Right atrium auricular region (tissue), 2 donors: ENCODE data around the gene JAG2. TPM values are rescaled to one million over a fixed set of nuclear protein-coding genes. Genes with fewer than 3 reads are reported as not detected.

ENCODE experiments used
- DNase-seq: peaks from one replicate; pipeline ENCODE4 v3.0.0-alpha.2; 2019; ENCODE audit warnings: low spot score
- H3K27ac ChIP-seq, 2 donors: fragments of 200-600 bp; sonication (generic); 1 replicate in 1 of 2; 2 replicates in 1 of 2; pipeline ENCODE4 v1.5.1; 2016 to 2019
- H3K27me3 ChIP-seq, 2 donors: fragments of 200-600 bp; sonication (generic); one replicate each; pipeline versions ENCODE4 v1.5.1 to v1.6.0; 2017 to 2019
- H3K36me3 ChIP-seq: fragments of 200-600 bp; sonication (generic); one replicate; pipeline ENCODE4 v1.5.1; 2016
- H3K4me1 ChIP-seq, 2 donors: fragments of 200-600 bp; sonication (generic); one replicate each; pipeline versions ENCODE4 v1.5.1 to v1.6.0; 2017 to 2019
- H3K4me3 ChIP-seq, 2 donors: fragments of 200-600 bp; sonication (generic); 1 replicate in 1 of 2; 2 replicates in 1 of 2; pipeline ENCODE4 v1.5.1; 2017 to 2019; ENCODE audit warnings: mild to moderate bottlenecking in 1 of 2, moderate library complexity in 1 of 2
- H3K9me3 ChIP-seq, 2 donors: fragments of 200-600 bp; sonication (generic); one replicate each; pipeline ENCODE4 v1.5.1; 2019
- CTCF ChIP-seq, 2 donors: fragments of 200-600 bp; sonication (generic); IDR thresholded peaks; one replicate each; pipeline ENCODE4 v1.5.1; 2019; ENCODE audit warnings: antibody characterized with exemption in 2 of 2
- total RNA-seq, 2 donors: library from RNA; depleted of rRNA; stranded (reverse); fragments of >200 nt; gene quantifications; one replicate each; pipeline ENCODE4 v1.1.0, GENCODE V29; 2016

The JAG2 gene
- total RNA-seq, 2 donors from 2014 or later = 14.5 to 17.3 TPM

DNA sequence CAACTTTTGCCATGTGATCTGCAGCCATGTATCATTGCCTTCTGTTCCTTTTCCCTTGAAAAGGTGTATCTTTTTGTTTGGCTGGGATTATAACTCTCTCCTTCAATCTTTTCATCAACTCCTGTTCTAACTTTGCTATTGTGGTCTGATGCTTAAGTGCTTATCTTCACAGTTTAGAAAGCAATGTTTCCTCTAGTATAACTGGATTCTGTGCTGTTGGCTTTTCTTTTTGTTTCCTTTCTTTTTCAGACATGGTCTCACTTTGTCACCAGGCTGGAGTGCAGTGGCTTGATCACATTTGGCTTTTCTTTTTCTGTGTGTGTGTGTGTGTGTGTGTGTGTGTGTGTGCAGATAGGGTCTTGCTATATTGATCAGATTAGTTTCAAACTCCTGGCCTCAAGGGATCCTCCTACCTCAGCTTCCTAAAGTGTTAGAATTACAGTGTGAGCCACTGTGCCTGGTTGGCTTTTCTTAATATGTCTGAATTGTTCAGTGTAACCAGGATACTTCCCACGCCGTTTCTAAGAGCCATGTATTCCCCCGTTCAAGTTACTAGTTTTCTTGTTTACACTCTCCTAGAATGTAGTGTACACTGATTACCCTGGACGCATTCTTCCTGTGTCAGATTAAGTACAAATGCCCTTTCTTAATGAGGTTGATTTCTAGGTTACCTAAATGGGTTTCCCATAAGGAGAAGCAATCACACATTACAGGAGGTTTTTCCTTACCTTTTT lies 35.5 kb downstream of the JAG2 start:
- H3K4me3 ChIP-seq = no peak overlapping the region
- DNase-seq = no peak
- H3K27me3 ChIP-seq = no peaks in the 10 kb centered on the region
- no peak overlapping the region for H3K27ac ChIP-seq
- peaks cover 0 to 23% of the 10 kb centered on the region in 2 donors for H3K9me3 ChIP-seq
- no peaks in the 10 kb centered on the region for H3K36me3 ChIP-seq
- no peak for TF ChIP-seq CTCF (IDR thresholded peaks at IDR 0.05)
- H3K4me1 ChIP-seq = no peaks in the 10 kb centered on the region

GRCh38 chr14:105131241-105131640 lies 37.3 kb downstream of the JAG2 start:
- H3K27me3 ChIP-seq = no peaks in the 10 kb centered on the region
- no peaks in the 10 kb centered on the region for H3K4me1 ChIP-seq
- H3K36me3 ChIP-seq = no peaks in the 10 kb centered on the region
- H3K9me3 ChIP-seq = peaks cover 0 to 23% of the 10 kb centered on the region in 2 donors
- TF ChIP-seq CTCF (IDR thresholded peaks at IDR 0.05) = no peak
- DNase-seq = no peak
- H3K27ac ChIP-seq = no peak overlapping the region
- H3K4me3 ChIP-seq = no peak overlapping the region

DNA sequence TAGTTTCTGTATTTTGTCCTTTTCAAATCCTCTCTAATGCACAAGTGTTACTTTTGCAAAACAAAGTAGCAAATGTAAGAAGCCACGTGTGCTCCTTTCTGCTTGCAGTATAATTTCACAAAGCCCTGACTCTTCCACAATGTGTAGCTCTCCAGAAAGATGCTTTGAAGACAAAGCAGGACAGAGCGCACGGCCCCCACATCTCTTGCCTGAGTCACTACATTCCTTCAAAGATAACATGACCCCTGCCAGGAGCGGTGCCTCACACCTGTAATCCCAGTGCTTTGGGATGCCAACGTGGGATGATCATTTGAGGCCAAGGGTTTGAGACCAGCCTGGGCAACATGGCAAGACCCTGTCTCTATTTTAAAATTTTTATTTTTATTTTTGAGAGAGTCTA lies 40.5 kb downstream of the JAG2 start:
- TF ChIP-seq CTCF (IDR thresholded peaks at IDR 0.05) = no peak
- Histone ChIP-seq H3K36me3 (no peaks in the 10 kb centered on the region), H3K4me3 (no peak overlapping the region), H3K27ac (no peak overlapping the region), H3K4me1 (no peaks in the 10 kb centered on the region), H3K9me3 (peaks cover 0 to 26% of the 10 kb centered on the region in 2 donors), H3K27me3 (no peaks in the 10 kb centered on the region)
- no peak for DNase-seq

- Histone ChIP-seq H3K9me3 (peaks cover 0 to 33% of the 10 kb centered on the region in 2 donors), H3K27me3 (no peaks in the 10 kb centered on the region), H3K4me1 (no peaks in the 10 kb centered on the region), H3K27ac (no peak overlapping the region), H3K4me3 (no peak overlapping the region), H3K36me3 (no peaks in the 10 kb centered on the region)
- TF ChIP-seq CTCF (IDR thresholded peaks at IDR 0.05) = no peak
- DNase-seq = no peak
Measured at GRCh38 chr14:105126981-105127329, 41.6 kb downstream of the JAG2 start.

- Histone ChIP-seq H3K4me1 (no peaks in the 10 kb centered on the region), H3K27me3 (no peaks in the 10 kb centered on the region), H3K4me3 (no peak overlapping the region), H3K36me3 (no peaks in the 10 kb centered on the region), H3K9me3 (peaks cover 0 to 33% of the 10 kb centered on the region in 2 donors), H3K27ac (no peak overlapping the region)
- no peak for TF ChIP-seq CTCF (IDR thresholded peaks at IDR 0.05)
- DNase-seq = no peak
Measured at GRCh38 chr14:105126126-105126980, 42.2 kb downstream of the JAG2 start.
